ENCODE results near the gene GAA.
"Not testable (repeated sequence)": the region's sequence is repeated elsewhere in the genome, so short reads cannot be mapped to it uniquely, and the experiment has no call there.

GAA gene

DNA sequence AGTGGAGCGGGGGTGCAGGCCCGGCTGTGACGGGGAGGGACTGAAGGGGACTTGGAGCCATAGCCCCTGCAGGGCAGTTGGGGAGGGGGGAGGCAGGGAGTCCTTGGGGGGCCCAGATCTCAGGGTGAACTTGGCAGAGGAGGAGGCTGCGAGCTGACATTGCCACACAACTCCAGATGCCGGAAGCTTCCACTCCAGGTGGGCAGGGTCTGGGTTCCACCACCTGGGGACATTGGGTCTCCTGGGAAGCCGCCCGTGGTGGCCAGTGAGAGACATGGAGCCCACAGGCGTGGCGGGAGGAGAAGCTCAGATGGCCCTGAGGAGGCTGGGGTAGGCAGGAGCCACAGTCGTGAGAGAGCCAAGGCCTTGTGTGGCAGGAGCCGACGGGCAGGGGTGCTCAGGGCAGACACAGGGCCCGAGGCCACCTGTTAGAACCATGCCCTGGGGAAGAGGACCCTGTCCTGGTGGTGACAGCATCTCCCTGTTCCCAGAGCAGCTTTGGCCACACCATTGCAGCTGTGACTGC, 18.2 kb upstream of the GAA start:
- no peak for DNase-seq (ENCODE audit: low read depth)

DNA sequence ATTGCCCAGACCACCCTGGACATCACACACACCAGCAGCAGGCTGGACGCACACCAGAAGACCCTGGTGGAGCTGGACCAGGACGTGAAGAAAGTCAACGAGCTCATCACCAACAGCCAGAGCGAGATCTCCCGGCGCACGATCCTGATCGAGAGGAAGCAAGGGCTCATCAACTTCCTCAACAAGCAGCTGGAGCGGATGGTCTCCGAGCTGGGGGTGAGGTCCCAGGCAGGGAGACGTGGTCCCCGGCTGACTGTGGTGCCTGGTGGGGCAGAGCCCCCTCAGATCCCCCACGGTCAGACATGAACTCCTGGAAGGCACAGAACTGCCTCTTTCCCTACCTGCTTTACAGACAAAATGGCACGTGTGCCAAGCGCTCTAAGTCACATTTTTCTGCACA, 16.6 kb upstream of the GAA start:
- DNase-seq (ENCODE audit: low read depth): no peak

DNA sequence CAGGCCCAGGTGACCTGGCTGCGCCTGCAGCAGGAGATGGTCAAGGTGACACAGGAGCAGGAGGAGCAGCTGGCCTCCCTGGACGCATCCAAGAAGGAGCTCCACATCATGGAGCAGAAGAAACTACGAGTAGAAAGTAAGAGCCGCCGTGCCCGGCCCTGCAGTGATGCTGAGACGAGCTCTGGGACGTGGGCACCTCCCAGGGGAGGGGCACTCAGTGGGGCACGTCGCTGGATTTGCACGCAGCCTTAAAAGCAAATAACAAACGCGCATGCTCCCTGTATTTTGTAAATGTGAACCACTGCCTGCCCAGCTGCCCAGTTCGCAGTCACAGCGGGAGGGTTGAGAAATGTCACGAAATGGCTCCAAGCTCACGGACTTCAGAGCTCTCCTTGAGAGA, 15.3 kb upstream of the GAA start:
- no peak for DNase-seq (ENCODE audit: low read depth)

DNA sequence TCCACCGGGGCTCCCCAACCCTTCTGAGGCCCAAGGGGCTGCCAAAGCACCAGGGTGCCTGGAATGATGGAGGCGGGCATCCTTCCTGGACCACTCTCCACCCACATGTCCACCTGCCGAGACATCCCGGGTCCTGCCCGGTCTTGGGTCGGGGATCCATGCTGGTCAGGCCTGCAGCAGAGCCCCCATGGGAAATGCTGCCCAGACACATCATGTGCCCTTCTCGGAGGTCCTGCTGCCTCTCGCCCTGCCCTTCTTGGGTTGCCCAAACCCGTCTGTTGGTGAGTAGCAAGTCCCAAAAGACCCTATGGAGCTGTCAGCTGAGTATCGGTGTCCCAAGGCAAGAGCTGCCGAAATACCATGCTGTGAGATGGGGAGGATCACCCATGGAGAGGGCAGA, 14.8 kb upstream of the GAA start:
- no peak for DNase-seq (ENCODE audit: low read depth)

DNA sequence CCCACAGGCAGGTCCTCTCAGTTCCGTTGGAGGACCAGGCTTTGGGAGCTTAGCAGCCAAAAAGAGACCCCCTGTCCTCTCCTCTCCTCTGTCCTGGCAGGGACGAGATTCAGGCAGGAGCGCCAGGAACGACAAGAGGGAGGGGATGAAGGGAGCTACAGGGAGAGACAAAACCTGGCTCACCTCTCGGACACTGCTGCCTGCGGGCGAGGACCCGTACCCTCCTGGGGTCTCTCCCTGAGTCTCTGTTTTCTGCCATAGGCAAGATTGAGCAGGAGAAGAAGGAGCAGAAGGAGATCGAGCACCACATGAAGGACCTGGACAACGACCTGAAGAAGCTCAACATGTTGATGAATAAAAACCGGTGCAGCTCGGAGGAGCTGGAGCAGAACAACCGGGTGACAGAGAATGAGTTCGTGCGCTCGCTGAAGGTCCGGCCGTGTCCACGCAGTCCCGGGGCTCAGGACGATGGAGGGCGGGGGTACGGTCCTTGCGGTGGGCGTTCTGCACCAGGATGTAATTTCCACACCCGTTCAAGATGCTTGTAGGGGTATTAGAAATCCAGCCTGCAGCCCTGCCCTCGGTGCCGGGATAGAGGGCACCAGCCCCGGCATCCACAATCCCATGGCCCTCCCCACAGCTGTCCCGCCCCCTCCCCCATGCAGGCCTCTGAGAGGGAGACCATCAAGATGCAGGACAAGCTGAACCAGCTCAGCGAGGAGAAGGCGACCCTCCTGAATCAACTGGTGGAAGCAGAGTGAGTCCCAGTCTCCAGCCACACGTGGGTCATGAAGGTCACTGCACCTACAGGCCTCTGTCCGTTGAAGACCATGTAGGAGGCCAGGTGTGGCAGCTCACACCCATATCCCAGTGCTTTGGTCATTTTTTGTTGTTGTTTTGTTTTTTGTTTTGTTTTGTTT, 13.8 kb upstream of the GAA start:
- DNase-seq (ENCODE audit: low read depth): no peak

DNA sequence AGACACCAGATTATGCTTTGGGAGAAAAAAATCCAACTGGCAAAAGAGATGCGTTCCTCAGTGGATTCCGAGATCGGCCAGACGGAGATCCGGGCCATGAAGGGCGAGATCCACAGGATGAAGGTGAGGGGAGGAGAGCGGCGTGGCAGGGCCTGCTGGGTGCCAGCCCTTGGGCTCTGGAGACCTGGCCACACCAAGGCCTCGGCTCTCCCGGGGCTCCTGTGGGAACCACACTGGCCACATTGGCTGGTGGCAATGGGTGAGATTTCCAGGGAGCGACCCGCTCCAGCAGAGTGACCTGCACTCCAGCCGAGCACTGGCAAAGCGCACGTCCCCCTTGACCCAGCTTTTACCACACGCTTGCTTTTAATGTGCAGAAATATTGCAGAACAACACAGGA, 11.6 kb upstream of the GAA start:
- DNase-seq (ENCODE audit: low read depth): no peak

DNA sequence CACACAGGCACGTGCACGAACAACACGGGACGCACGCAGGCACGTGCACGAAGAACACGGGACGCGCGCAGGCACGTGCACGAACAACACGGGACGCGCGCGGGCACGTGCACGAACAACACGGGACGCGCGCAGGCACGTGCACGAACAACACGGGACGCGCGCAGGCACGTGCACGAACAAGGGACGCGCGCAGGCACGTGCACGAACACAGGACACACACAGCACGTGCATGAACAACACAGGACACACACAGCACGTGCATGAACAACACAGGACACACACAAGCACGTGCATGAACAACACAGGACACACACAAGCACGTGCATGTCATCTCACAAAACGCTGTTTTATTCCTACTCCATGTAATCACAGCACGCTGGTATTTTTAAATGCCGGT, 11.2 kb upstream of the GAA start:
- DNase-seq (ENCODE audit: low read depth): not testable (repeated sequence)

DNA sequence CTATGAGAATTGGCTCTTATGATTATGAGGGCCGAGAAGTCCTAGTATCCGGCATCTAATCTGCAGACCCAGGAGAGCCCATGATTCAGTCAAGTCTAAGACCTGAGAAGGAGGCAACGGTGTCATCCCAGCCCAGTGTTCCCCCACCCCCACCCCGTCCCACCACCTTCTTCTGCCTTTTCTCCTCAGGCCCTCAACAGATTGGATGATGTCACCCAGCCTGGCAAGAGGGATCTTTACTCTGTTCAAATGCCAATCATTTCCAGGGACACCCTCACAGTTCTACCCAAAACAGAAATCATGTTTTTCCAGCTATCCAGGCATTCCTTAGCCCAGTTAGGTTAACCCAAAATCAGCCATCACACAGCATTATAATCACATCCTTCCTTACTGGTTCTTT, 10.0 kb upstream of the GAA start:
- DNase-seq (ENCODE audit: low read depth): no peak

DNA sequence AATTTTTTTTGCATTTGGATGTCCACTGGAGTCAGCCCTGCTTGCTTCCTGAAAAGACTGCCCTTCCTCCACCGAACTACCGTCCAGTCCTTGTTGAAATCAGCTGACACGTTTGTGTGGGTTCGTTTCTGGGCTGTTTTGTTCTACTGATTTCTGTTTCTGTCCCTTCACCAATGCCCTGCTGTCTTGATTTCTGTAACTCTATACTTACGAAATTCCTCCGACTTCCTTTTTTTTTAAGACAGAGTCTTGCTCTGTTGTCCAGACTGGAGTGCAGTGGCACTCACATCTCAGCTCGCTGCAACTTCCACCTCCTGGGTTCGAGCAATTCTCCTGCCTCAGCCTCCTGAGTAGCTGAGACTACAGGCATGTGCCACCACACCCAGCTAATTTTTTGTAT, 8.4 kb upstream of the GAA start:
- DNase-seq (ENCODE audit: low read depth): no peak

DNA sequence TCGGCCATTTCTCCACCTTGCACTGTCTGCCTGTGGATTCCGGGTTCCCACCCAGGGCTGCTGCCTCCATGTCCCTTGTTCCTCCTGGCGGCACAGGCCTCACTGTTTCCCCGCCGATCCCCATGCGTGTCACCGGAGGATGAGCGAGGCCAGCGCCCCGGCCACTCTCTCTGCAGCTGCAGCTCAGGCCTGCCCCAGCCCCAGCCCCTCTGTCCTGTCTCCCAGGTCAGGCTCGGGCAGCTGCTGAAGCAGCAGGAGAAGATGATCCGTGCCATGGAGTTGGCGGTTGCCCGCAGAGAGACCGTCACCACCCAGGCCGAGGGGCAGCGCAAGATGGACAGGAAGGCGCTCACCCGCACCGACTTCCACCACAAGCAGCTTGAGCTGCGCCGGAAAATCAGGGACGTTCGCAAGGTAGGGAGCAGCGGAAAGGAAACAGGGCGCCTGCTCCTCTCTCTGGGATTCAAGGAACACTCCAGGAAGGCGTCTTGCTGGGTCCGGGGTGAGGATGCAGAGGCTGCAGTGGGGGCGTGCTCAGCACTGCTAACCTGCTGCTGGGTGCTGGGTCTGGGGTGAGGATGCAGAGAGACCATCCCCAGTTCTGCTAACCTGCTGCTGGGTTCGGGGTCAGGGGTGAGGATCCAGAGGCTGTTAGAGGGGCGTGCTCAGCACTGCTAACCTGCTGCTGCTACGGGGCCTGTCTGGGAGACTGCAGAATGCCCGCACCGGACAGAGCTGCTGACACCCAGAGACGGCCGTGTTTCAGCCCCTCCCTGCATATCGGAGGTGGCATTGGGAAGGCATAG, 6.1 kb upstream of the GAA start:
- no peak for DNase-seq (ENCODE audit: low read depth)

DNA sequence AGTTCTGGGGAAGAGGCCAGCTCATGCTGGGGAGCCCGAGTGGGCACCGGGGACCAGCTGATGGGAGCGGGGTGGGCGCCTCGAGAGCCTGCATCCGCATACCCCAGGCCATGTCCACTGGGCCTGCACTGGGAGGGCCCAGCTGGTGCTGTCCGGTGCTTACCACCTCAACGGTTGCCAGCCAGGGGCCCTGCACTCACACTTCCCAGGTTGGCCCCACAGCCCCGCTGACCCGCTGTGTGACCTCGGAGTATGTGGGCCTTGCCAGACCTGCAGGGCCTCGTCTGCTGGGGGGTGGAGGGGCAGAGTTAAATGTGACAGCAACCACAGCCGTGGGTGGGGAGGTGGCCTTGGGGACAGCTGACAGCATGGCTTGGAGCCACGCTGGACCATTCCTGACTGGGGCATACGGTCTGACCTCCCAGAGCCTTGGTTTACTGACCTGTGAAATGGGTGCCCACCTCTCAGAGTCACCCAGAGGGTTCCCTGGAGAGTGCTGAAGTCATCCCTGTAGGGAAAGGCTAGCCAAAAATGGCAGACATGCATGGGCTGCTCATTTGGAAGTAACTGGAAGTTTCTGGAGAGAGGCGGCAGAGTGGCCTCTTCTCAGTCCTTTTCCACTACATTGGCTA, 5.4 kb upstream of the GAA start:
- no peak for DNase-seq (ENCODE audit: low read depth)

DNA sequence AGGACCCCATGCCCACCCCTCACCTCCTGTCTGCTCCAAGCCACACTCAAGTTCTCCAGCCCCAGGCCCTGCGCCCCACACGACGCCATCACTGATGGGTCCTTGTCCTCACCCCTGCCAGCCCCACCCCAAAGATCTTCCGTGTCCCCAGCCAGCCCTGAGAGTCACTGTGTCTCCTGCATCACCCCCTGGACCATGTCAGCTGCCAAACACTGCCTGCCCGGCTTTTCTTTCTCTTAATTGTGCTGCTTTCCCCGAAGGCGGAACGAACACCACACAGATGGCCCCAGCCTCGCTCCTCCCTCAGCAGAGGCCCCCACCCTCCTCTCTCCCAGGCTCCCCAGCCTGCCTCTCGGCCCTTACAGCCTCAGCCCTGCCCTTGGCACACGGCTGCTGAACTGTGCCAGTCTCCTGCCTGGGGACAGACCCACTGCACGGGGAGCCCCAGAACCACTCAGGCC, 4.8 kb upstream of the GAA start:
- no peak for DNase-seq (ENCODE audit: low read depth)

DNA sequence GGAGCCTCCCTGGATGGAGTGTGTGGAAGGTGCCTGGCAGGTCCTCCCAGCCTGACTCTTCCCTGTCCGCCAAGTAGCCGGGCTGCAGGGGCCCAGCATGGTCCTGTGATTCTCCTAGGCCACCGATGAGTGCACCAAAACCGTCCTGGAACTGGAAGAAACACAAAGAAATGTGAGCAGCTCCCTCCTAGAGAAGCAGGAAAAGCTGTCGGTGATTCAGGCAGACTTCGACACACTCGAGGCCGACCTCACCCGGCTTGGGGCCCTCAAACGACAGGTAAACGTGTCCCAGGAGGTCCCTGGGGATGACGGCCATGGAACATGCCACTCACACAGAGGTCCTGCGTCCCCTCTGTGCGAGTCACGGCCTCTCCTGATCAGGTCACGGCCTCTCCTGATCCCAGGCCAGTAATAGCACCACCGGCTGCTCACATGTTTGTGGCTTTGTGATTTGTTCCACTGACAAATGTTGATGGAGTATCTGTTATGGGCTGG, 4.2 kb upstream of the GAA start:
- DNase-seq (ENCODE audit: low read depth): no peak

DNA sequence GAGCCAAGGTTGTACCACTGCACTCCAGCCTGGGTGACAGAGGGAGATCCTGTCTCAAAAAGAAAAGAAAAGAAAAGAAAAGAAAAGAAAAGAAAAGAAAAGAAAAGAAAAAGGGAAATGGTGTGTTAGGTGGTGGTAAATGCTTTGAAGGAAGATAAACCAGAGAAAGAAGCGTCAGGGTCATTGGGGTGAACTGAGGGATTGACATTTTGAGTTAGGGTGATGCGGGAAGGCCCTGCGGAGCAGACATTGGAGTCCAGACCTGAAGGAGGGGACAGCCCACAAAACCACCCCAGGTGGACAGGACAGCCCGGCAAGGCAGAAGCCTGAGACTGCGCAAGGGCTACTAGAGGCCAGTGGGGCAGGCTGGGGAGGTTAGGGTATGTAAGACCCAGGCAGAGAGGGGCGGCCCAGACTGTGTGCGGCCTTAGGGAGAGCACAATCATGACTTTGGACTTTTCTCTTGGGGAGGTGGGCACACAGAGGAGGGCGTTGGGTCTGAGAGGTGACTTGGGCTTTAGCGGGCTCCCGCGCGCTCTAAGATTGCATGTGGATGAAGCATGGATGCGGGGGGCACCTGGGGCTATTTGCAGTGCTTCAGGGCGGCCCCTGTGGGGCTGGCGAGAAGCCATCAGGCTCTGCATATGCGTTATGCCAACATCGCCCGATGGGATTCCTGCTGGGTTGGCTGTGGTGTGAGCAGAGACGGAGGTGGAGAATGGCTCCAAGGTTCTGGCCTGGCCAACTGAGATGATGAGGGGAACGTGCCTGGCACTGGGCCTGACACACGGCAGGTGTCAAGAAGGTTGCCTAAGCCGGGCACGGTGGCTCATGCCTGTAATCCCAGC, 3.3 kb upstream of the GAA start:
- DNase-seq (ENCODE audit: low read depth): no peak

DNA sequence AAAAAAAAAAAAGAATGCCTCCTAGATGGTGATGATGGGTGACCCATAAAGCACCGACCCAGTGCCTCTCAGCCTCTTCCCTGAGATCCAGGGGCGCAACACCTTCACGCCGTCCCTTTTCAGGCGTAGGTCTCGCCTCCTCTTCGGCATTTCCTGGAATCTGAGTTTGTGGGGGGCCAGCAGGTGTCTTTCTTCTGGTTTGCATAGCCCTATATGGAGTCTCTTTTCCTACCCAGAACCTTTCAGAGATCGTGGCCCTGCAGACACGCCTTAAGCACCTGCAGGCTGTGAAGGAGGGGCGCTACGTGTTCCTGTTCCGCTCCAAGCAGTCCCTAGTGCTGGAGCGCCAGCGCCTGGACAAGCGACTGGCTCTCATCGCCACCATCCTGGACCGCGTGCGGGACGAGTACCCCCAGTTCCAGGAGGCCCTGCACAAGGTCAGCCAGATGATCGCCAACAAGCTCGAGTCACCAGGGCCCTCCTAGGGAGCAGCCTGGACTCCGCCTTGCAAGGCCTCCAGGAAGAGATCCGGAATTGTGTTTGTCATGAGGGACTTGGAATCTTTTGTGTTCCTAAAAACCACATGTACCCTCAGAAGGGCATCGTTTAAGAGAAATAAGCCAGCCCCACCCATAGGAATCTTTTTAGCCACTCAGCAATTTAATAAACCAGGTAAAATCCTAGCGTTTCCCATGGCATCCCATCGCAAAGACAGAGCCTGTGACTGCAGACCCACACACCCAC, 1.9 kb upstream of the GAA start:
- DNase-seq (ENCODE audit: low read depth): no peak

DNA sequence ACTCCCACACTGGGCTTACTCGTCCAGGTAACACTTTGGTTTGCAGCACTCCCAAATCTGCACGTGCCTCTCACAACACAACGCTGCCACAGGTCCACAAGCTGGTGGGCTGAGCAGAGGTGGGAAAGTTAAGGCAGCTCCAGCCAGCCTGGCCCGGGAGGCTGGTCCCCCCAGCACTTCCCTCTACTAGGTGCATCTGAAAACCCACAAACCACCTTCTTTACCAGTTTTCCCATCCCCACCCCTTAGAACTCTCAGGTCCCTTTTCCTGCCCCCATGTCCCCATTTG, 1.4 kb upstream of the GAA start:
- DNase-seq (ENCODE audit: low read depth): no peak

DNA sequence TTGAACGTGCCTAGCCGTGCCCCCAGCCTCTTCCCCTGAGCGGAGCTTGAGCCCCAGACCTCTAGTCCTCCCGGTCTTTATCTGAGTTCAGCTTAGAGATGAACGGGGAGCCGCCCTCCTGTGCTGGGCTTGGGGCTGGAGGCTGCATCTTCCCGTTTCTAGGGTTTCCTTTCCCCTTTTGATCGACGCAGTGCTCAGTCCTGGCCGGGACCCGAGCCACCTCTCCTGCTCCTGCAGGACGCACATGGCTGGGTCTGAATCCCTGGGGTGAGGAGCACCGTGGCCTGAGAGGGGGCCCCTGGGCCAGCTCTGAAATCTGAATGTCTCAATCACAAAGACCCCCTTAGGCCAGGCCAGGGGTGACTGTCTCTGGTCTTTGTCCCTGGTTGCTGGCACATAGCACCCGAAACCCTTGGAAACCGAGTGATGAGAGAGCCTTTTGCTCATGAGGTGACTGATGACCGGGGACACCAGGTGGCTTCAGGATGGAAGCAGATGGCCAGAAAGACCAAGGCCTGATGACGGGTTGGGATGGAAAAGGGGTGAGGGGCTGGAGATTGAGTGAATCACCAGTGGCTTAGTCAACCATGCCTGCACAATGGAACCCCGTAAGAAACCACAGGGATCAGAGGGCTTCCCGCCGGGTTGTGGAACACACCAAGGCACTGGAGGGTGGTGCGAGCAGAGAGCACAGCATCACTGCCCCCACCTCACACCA, 724 bp downstream of the GAA start:
- no peak for DNase-seq (ENCODE audit: low read depth)

DNA sequence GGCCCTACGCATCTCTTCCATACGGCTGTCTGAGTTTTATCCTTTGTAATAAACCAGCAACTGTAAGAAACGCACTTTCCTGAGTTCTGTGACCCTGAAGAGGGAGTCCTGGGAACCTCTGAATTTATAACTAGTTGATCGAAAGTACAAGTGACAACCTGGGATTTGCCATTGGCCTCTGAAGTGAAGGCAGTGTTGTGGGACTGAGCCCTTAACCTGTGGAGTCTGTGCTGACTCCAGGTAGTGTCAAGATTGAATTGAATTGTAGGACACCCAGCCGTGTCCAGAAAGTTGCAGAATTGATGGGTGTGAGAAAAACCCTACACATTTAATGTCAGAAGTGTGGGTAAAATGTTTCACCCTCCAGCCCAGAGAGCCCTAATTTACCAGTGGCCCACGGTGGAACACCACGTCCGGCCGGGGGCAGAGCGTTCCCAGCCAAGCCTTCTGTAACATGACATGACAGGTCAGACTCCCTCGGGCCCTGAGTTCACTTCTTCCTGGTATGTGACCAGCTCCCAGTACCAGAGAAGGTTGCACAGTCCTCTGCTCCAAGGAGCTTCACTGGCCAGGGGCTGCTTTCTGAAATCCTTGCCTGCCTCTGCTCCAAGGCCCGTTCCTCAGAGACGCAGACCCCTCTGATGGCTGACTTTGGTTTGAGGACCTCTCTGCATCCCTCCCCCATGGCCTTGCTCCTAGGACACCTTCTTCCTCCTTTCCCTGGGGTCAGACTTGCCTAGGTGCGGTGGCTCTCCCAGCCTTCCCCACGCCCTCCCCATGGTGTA, 1.5 kb downstream of the GAA start:
- no peak for DNase-seq (ENCODE audit: low read depth)

DNA sequence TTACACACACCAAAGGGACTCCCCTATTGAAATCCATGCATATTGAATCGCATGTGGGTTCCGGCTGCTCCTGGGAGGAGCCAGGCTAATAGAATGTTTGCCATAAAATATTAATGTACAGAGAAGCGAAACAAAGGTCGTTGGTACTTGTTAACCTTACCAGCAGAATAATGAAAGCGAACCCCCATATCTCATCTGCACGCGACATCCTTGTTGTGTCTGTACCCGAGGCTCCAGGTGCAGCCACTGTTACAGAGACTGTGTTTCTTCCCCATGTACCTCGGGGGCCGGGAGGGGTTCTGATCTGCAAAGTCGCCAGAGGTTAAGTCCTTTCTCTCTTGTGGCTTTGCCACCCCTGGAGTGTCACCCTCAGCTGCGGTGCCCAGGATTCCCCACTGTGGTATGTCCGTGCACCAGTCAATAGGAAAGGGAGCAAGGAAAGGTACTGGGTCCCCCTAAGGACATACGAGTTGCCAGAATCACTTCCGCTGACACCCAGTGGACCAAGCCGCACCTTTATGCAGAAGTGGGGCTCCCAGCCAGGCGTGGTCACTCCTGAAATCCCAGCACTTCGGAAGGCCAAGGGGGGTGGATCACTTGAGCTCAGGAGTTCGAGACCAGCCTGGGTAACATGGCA, 2.2 kb downstream of the GAA start:
- DNase-seq (ENCODE audit: low read depth): no peak
